SK-N-MC (cell line): Measurements from ENCODE around the gene UBE2J1.

ENCODE experiments used
- EZH2 ChIP-seq: fragments of 200-600 bp; sonication (generic); IDR thresholded peaks from one replicate; pipeline ENCODE4 v1.6.1; 2017; ENCODE audit warnings: antibody characterized with exemption
- POLR2AphosphoS5 ChIP-seq: IDR thresholded peaks from 2 replicates; pipeline ENCODE4 v1.6.1; 2012; ENCODE audit warnings: mild to moderate bottlenecking, low read depth, low read length, borderline replicate concordance

DNA sequence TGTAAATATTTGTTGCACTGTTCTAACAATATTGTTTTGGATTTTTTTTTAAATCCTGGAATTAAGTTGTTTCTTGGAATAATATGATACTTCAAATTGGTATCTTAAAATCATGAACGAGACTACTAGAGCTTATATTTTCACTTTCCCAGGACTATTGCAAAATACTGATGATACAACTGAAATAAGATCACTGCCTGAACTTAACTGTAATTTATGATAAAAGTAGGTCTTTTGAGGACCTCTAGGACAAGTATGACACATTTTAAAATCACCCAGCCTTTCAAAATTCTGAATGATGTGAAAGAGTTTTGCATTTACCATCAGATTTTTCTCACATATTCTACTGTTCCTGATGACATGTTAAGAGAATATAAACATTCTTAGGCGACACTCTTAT, 8.6 kb upstream of the UBE2J1 start:
- TF ChIP-seq POLR2AphosphoS5 (no peak), EZH2 (no peak)
